T-helper 9 cell (primary cell): Measurements from ENCODE around the gene AKR1E2.
"Not testable (repeated sequence)": the region's sequence is repeated elsewhere in the genome, so short reads cannot be mapped to it uniquely, and the experiment has no call there.

Source experiments
- DNase-seq: peaks from one replicate; pipeline ENCODE4 v3.0.0-alpha.2; 2020

AKR1E2 gene

GRCh38 chr10:4815646-4816180 is 10.3 kb upstream of the AKR1E2 start:
- DNase-seq: not testable (repeated sequence)

DNA sequence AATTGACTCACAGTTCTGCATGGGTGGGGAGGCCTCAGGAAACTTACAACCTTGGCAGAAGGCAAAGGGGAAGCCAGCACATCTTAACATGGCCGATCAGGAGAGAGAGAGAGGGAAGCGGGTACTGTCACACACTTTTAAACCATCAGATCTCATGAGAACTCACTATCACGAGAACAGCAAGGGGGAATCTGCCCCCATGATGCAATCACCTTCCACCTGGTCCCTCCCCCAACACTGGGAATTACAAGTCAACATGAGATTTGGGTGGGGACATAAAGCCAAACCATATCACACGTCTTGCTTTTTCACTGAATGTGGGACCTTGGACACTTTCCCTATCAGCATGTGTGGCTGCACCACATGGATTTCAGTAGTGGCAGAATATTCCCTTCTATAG is 9.0 kb upstream of the AKR1E2 start:
- no peak for DNase-seq

GRCh38 chr10:4819067-4819466 is 6.9 kb upstream of the AKR1E2 start:
- DNase-seq: no peak

DNA sequence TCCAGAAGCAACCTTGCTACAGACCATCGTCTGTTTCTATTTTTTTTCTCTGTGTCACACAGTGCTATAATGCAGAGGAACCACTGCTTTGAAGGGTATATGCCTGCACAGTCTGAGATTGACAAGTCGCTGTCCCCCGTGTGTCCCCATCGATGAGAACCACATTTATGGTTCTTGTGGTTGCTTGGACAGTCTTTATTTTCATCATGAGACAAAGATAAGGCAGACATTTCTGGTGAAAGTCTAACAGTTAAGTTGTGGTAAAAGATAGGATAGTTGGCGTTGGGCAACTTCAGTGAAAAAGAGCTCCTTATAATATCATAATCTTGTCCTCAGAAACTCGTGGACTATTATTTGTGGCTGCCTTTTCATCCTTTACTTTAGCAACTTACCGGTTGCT is 6.3 kb upstream of the AKR1E2 start:
- DNase-seq: no peak

DNA sequence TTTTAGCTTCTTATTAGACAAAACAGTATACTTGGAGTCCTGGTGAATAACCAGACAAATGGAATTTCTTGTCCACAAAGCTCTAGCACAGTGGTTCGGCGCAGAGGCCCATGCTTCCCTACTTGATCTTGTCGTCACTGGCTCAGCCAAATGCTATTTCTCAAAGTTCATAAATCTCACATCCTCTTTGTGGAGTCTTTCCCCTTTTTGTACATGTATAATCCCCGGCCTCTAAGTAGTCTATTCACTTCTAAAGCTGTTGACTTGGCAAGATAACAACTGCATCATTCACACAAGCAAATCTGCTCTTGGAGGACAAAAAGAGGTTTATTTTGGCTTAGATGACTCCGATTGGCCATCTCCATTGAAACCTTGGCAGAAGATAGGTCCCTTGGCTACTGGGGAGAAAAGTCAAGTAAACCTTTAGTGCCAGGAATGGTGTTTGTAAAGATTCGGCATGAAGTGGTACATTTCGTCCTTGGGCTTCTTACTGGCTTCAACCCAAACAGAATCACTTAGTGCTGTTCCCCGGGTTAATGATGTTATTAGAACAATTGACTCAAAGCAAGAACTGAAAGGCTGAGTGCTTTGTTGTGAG is 5.1 kb upstream of the AKR1E2 start:
- DNase-seq: no peak

- no peak for DNase-seq
Observed at GRCh38 chr10:4822208-4822607, 3.8 kb upstream of the AKR1E2 start.

DNA sequence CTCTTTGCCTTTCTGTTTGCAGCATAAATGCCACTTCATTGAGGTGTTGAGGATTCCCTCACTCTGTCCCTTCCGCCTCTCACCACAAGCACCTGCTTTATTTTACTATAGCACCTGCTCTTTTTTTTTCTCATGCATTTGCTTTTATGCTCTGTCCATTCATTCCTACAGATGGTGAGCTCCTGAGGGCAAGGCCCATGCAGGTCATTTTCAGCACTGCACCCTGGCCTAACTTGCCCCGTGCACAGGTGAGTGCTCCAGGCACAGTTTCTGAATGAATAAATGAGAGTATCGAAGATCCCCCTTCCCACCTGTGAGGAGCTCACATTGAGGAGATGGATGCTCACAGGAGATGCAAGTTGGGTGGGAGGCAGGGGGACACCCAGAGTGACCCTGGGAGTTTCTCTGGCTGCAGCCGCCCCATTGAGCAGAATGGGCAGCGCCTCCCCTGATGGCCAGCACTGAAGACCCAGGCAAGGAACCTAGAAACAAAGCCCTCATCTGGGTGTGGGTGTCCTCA is 1.2 kb upstream of the AKR1E2 start:
- DNase-seq: no peak

- DNase-seq: no peak
Observed at GRCh38 chr10:4825456-4825867, 545 bp upstream of the AKR1E2 start.

DNA sequence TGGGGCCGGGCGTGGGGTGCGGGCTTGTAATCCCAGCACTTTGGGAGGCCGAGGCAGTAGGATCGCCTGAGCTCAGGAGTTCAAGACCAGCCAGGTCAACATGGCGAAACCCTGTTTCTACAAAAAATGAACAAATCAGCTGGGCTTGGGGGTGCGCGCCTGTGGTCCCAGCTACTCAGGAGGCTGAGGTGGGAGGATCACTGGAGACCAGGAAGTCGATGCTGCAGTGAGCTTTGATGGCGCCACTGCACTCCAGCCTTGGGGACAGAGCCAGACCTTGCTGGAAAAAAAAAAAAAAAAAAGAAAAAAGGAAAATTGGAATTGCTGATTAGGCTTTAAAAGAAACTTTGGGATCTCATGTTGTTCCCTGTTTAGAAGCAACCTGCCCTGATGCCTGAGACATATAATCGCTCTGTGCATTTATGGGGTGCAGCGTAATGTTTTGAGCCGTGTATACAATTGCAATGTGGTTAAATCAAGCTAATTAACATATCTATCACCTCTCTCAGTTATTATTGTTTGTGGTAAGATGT is 851 bp downstream of the AKR1E2 start:
- DNase-seq: no peak

GRCh38 chr10:4828005-4828404 is 2.0 kb downstream of the AKR1E2 start:
- DNase-seq: no peak

DNA sequence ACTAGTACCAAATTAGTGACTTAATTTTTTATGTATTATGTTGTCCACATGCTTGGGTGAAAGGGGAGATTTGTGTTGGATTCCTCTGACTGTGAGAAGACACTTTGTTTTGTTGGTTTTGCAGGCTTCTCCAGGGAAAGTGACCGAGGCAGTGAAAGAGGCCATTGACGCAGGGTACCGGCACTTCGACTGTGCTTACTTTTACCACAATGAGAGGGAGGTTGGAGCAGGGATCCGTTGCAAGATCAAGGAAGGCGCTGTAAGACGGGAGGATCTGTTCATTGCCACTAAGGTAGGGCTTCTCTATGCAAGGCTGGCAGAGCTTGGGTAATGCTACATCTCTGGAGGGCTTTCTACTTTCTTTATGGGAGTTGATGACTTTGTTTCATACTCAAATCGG is 4.5 kb downstream of the AKR1E2 start:
- no peak for DNase-seq

DNA sequence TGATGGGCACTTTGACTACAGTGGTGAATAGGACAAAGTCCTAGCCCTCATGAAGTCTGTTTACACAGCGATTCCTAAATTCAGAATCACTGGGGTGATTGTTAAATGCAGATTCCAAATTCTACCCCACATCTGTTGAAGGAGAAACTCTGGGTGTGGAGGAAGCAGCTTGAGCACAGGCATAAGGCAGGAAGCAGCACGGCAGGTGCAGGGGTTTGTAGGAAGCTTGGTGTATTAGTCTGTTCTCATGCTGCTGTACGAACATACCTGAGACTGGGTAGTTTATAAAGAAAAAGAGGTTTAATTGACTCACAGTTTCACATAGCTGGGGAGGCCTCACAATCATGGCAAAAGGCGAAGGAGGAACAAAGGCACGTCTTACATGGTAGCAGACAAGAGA is 5.1 kb downstream of the AKR1E2 start:
- DNase-seq: no peak

GRCh38 chr10:4833286-4833685 is 7.3 kb downstream of the AKR1E2 start:
- no peak for DNase-seq

GRCh38 chr10:4834898-4835405 is 8.9 kb downstream of the AKR1E2 start:
- no peak for DNase-seq

DNA sequence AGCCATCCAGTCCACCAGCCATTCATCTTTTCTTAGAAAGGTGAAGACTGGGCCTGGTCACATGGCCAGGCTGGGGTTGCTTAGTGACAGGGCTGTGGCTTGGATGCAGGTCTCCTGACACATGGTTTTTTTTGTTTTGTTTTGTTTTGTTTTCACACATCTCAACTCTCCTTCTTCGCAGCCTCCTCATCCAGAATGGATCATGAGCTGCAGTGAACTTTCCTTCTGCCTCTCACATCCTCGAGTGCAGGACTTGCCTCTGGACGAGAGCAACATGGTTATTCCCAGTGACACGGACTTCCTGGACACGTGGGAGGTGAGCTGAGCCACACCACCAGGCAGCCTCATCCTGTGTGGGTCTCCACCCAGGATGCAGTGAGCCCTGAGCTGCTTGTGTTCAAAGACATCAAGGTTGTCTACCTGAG is 9.5 kb downstream of the AKR1E2 start:
- DNase-seq: no peak

DNA sequence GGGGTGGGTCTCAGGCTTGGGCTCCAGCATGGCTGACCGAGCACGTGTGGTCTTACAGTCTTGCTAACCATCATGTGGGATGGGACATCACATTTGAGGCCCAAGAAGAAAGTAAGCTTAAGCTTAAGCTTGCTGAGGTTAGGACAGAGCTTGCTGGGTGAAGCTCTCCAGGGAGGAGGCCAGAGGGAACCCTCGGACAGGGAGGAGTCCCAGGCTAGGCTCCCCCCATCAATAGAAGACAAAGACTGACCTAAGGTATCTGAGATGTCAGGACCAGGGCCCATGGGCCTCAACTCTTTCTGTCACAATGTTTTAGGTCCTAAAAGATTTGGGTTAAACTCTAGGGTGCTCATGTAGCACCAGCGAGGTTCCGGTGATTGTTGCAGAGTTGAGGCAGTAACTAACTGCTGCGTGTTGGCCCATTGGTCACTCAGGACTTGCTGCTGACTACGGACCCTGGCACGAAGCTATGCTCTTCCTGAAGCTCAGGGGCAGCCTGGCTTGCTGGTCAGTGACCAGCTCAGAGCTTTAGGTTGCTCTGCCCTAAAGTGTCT is 10.5 kb downstream of the AKR1E2 start:
- no peak for DNase-seq

- DNase-seq: no peak
Observed at GRCh38 chr10:4837551-4837950, 11.5 kb downstream of the AKR1E2 start.

DNA sequence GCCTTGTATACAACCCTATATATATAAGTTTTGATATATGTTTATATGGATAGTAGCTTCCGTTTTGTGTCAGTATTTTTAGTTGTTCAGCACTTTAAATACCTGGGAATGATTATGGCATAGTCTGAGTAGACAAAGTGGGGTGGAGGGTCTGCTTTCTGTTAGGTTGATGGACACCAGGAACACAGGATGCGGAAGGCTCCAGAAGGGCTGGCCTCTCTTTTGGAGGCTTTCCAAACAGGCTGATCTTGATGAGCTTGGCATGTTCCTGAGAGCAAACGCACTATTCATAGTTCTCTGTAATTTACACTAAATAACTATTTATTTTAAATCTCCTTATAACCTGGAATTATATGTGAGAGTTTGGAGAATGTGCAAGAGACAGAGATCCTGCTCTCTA is 12.7 kb downstream of the AKR1E2 start:
- no peak for DNase-seq

DNA sequence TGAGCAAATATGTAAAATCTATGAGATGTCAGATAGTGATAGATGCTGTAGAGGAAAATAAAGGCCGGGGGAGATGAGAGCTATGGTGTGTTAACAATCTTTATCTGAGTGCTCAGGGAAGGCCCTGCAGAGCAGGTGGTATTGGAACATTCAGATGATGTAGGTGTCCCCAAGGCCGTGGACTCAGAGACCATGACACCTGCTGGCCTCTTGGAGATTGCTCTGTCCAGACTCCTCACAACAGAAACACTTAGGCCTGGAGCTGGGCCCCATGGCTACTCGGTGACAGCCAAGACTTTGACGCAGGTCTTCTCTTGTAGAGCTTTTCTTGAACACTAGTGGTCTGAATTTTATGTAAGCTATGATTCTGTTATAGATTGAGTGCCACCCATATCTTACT is 13.3 kb downstream of the AKR1E2 start:
- DNase-seq: no peak

DNA sequence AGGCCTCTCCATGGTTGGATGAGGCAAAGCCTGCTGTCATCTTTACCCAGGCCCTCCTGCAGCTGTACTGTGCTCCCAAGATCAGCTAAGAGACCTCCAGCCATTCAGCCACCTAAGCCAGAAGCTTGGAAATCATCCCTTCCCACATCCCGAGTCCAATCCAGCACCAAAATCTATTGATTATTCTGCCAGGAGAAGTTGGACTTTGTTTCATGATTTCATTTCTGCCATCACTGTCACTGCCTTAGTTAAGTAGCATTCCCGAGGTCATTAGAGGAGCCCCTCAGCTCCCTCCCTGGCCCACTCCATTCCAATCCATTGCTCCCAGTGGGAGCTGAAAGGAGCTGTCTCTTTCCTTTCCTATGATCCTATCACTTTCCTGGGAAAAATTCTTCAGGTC is 14.1 kb downstream of the AKR1E2 start:
- no peak for DNase-seq

DNA sequence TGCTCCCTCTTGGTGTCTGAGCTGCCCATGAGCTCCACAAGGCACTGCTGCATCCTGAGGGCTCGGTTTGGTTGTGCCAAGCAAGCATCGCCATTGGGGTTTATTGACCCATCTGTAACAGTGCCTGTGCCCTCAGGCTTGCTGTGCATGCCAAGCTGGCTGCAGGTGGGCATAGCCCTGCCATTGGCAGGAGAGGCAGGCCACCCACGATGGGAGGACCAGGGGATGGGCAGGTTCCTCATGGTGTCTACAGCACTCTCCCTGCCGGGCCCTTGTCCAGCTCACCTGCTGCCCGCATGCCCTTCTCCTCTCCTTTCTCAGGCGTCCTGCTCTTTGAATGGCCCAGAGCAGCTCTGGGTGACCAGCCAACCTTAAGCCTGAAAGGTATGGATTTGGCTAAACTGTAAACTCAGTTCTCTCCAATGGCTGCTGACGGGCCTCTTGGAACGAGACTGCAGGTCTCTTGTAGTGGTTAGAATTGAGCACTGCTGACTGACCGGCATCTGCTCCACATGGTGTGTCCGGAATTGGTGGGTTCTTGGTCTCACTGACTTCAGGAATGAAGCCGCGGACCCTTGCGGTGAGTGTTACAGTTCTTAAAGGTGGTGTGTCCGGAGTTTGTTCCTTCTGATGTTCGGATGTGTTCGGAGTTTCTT is 17.6 kb downstream of the AKR1E2 start:
- no peak for DNase-seq

DNA sequence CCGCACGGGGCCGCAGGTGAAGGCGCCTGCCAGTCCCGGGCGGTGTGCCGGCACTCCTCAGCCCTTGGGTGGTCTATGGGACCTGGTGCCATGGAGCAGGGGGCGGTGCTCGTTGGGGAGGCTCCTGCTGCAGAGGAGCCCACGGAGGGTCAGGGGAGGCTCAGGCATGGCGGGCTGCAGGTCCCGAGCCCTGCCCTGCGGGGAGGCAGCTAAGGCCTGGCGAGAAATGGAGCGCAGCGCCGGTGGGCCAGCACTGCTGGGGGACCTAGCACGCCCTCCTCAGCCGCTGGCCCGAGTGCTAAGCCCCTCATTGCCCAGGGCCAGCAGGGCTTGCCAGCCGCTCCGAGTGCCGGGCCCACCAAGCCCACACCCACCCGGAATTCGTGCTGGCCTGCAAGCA is 18.9 kb downstream of the AKR1E2 start:
- no peak for DNase-seq

- DNase-seq: no peak
Observed at GRCh38 chr10:4845766-4846165, 19.8 kb downstream of the AKR1E2 start.

DNA sequence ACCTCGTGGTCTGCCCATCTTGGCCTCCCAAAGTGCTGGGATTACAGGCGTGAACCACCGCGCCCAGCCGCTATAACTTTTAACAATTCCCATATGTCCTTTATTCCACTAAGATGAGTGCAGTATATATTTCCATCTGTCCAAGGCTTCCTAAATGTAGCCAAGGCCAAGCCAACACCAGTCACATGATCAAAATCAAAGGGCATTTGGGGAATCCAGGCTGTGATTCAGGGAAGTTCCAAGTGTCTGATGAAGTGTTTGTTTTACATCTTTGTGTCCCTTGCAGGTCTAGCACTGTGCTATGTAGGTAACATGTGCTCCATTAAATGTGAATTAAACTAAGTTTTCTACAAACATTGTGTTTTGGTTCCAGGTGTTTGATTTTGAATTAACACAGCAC is 20.8 kb downstream of the AKR1E2 start:
- DNase-seq: no peak
